ENCODE measurements around the gene HYAL1.

The HYAL1 gene

GRCh38 chr3:50286322-50287227 is 16.8 kb downstream of the HYAL1 start:
- TF ChIP-seq CTCF (IDR thresholded peaks at IDR 0.05): no peak

GRCh38 chr3:50279255-50280016 is 23.9 kb downstream of the HYAL1 start:
- no peak for TF ChIP-seq CTCF (IDR thresholded peaks at IDR 0.05)

- no peak for TF ChIP-seq CTCF (IDR thresholded peaks at IDR 0.05)
These were observed 24.5 kb downstream of the HYAL1 start, which contains the start of gene LSMEM2 for GRCh38 chr3:50278880-50279224. TSS of gene LSMEM2 (plus strand) at chr3:50279087. CDS start at chr3:50279114, 27 bp downstream.

- TF ChIP-seq CTCF (IDR thresholded peaks at IDR 0.05): no peak
These were observed 25.1 kb downstream of the HYAL1 start for GRCh38 chr3:50278123-50278879.

GRCh38 chr3:50276762-50277101 is 26.6 kb downstream of the HYAL1 start:
- no peak for TF ChIP-seq CTCF (IDR thresholded peaks at IDR 0.05)

- no peak for TF ChIP-seq CTCF (IDR thresholded peaks at IDR 0.05)
These were observed 27.2 kb downstream of the HYAL1 start for GRCh38 chr3:50275996-50276761.

Measured in LNCAP (cell line).